HG02943 (cell line): ENCODE data around the gene PDE6B.
"Not testable (repeated sequence)": the region's sequence is repeated elsewhere in the genome, so short reads cannot be mapped to it uniquely, and the experiment has no call there.

Source experiments
- ATAC-seq: cut with Tn5 transposase; IDR thresholded peaks from one replicate; pipeline ENCODE4 v1.9.1; 2021; ENCODE audit warnings: mild to moderate bottlenecking, low read depth, moderate library complexity; ENCODE audit not compliant: unreplicated experiment

PDE6B gene

GRCh38 chr4:666822-667544 lies 41.6 kb downstream of the PDE6B start:
- ATAC-seq, result no peak

- ATAC-seq, result no peak
Measured at GRCh38 chr4:667545-667925, 42.2 kb downstream of the PDE6B start.

- not testable (repeated sequence) for ATAC-seq
Measured at GRCh38 chr4:668219-668618, 42.8 kb downstream of the PDE6B start.

GRCh38 chr4:669806-670559 lies 44.6 kb downstream of the PDE6B start:
- ATAC-seq, result not testable (repeated sequence)

- no peak for ATAC-seq
Measured at GRCh38 chr4:671769-672168, 46.4 kb downstream of the PDE6B start.

GRCh38 chr4:673349-674091 lies 48.1 kb downstream of the PDE6B start:
- ATAC-seq, result no peak

- ATAC-seq, result peak; percentile 78
Measured at GRCh38 chr4:674172-675035, 49.0 kb downstream of the PDE6B start, which contains the start of the genes ATP5ME and MYL5. ATP5ME (minus strand) TSS chr4:674276; CDS start chr4:674247, 29 bp downstream. MYL5 (plus strand) TSS chr4:674542; CDS start chr4:678027, 3,485 bp downstream.

- ATAC-seq, result peak; percentile 6
Measured at GRCh38 chr4:675036-675882, 49.9 kb downstream of the PDE6B start.

- no peak for ATAC-seq
Measured at GRCh38 chr4:675980-676870, 50.9 kb downstream of the PDE6B start.

- no peak for ATAC-seq
Measured at GRCh38 chr4:676871-677235, 51.5 kb downstream of the PDE6B start.

GRCh38 chr4:677431-678293 lies 52.3 kb downstream of the PDE6B start:
- no peak for ATAC-seq

GRCh38 chr4:678331-679103 lies 53.1 kb downstream of the PDE6B start:
- no peak for ATAC-seq

GRCh38 chr4:679104-679481 lies 53.7 kb downstream of the PDE6B start:
- ATAC-seq, result no peak

- no peak for ATAC-seq
Measured at GRCh38 chr4:679629-680028, 54.3 kb downstream of the PDE6B start.

GRCh38 chr4:680091-680490 lies 54.7 kb downstream of the PDE6B start:
- ATAC-seq, result no peak

- no peak for ATAC-seq
Measured at GRCh38 chr4:680551-680927, 55.2 kb downstream of the PDE6B start.
